ENCODE results near the gene OR8B3.
A peak's percentile ranks its signal among the peaks of the same experiment; 100 is the strongest.
"Not testable (repeated sequence)": the region's sequence is repeated elsewhere in the genome, so short reads cannot be mapped to it uniquely, and the experiment has no call there.

Gene OR8B3, protein sequence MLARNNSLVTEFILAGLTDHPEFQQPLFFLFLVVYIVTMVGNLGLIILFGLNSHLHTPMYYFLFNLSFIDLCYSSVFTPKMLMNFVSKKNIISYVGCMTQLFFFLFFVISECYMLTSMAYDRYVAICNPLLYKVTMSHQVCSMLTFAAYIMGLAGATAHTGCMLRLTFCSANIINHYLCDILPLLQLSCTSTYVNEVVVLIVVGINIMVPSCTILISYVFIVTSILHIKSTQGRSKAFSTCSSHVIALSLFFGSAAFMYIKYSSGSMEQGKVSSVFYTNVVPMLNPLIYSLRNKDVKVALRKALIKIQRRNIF

DNA sequence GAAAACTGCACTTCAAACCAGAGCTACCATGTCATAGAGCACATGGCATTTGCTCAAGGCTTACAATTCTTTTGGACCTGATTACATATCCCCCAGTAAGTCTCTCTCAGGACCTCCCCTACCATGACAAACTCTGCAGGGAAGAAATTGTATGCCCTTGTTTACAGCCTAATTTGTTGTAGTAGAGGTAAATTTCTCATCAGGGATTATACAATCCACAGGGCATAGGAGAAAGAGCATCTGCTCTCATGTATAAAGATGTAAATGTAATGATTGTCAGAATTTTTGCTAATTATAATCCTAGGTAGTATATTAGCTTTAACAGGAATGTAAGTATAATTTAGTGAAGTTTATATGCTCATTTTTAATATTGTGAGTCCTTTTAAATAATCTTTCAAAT is at the start of gene OR8B3:
Gene OR8B3, minus strand, starts transcription at position 101 of the 400 bp plus-strand sequence. CDS start 1,673 bp downstream, outside the sequence.
- no peak for DNase-seq (ENCODE audit: low read depth in 2 of 2)

DNA sequence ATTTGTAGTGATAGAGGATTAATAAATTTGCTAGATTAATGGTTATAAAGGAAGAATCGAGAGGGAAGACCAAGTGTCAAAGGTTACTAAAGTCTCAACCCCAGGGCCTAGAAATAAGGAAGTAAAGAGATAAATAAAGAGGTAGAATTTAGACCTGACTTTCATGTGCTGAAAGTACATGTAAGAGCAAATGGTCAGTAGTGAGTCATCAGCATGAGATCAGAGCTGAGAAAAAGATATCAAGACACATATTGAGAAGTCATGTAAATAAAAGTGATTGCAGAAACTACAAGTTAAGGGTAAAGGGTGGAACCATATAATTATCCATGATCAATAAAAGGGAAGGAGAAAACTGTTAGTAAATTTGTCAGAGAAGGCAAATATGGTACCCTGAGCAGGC is 48.1 kb upstream of the OR8B3 start:
- no peak for DNase-seq (ENCODE audit: low read depth in 2 of 2)

DNA sequence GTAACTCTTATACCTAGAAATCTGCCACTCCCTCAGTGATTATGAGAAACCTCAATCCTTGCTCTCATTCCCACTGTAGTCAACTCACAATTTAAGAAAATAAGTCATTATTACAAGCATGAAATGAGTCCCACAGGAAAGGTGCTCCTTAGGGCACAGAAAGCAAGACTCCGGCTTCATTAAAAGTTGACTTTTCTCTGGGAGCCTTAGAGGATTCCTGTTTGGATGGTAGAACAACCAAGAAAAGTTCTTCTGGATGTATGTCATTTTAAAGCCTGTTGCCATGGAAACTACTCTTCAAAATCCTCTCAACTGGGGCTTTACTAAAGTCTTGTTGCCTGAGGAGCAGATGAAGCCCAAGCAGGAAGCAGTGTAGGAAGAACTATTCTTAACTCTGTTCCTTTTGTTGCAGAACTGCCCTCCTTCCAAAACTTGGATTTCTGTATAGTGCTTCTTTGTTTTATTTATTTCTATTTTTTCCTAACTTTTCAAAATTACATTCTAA is 46.9 kb upstream of the OR8B3 start, which contains the start of gene OR8B8:
Gene OR8B8, minus strand, starts transcription at position 51 of the 505 bp plus-strand sequence. CDS start 4,611 bp downstream, outside the sequence.
- no peak for DNase-seq (ENCODE audit: low read depth in 2 of 2)

DNA sequence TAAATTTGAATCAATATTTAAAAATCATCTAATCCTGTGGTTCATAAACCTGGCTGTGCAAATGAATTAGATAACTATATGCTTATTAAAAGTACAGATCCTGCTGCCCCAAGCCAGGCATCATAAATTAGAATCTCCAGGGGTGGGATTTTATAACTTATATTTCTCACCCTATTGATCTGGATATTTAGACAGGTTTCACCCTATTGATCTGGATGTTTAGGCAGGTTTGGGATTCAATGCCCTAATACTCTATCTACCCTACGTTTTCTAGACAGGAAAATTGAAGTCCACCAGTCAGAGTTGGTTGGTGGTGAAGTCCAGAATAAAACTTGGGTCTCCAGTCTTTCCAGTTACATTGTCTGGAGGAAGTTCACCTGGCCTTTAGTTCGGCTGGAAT is 44.0 kb upstream of the OR8B3 start:
- DNase-seq (ENCODE audit: low read depth in 2 of 2), result no peak

DNA sequence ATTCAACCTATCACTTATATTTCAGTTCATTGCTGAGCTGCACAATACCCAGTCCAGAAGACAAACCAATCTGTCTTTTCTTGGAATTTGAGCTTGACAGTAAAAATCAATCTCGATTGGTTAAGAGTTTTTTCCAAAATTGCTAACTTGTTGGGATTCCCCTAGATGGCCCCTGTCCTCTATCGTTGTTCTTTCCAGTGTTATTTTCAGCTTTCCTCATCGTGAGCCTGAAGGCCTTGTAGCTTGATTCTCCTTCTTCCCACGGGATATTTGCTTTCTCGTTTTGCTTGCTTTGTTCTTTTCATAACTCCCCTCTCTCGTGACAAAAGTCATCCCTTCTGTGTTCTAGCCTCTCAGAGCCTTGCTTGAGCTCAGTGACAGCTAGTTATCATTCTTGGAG is 43.6 kb upstream of the OR8B3 start:
- no peak for DNase-seq (ENCODE audit: low read depth in 2 of 2)

DNA sequence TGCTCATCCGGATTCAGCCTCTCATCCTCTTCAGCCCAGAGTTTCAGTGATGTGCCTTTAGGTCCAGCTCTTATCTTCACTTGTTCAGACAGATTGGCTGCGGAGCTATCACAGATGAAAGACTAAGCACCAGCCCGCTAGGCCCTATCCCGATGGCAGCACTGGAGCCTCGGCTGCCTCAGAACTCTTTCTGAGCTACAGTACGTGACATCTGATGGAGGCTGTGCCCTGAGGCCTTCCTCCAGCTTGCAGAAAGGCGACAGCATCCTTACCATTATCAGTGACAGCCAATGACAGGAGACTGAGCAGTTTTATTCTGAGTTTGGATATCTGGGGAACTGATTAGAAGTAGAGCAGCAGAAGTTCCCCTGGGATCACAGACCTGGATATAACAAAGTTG is 42.7 kb upstream of the OR8B3 start:
- DNase-seq (ENCODE audit: low read depth in 2 of 2), result no peak

DNA sequence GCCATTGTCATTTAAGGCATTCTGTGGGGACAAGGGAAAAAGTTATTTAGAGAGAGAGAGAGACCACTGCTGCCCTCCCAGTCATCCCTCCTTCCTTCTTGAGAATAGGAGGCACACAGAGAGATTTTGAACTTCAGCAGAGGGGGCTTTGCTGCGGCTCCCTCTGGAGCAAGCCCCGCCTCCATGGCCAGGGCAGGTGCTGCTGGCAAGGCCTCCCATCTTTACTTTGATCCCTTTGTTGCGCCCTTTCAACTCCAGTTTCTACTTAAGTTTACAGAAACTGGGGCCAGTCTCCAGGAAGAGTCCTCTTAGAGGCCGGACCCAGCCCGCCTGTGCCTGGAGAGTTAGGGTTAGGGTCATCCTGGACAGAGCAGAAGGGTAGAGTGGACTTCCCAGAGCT is 42.3 kb upstream of the OR8B3 start:
- DNase-seq (ENCODE audit: low read depth in 2 of 2), result no peak

DNA sequence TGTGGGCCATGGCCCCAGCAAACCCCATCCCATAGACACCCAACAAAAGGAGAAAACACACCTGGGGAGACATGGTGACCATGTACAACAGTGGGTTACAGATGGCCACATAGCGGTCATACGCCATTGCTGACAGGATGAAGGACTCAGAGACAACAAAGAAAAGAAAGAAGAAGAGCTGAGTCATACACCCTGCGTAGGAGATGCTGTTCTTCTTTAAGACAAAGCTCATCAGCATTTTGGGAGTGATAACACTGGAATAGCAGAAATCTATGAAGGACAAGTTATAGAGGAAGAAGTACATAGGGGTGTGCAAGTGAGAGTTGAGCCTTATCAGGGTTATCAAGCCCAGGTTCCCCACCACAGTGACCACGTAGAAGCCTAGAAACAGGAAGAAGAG is 41.8 kb upstream of the OR8B3 start:
- no peak for DNase-seq (ENCODE audit: low read depth in 2 of 2)

DNA sequence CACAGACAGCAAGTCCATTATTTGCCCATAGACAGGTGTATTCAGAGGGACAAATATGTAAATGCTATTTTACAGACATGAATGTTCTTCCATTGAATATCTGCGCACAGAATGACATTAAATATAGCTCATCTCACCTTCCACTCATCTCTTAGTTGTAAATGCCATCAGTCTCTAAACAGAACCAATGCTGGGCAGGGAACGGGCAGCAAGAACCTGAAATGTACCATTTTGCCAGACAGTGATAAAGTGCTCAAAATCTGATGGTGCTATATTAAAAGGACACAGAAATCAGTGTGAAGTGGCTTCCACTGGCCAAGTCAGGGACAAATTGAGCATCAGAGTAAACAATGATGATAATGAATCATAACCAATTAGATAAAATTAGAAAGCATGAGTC is 35.9 kb upstream of the OR8B3 start:
- no peak for DNase-seq (ENCODE audit: low read depth in 2 of 2)

DNA sequence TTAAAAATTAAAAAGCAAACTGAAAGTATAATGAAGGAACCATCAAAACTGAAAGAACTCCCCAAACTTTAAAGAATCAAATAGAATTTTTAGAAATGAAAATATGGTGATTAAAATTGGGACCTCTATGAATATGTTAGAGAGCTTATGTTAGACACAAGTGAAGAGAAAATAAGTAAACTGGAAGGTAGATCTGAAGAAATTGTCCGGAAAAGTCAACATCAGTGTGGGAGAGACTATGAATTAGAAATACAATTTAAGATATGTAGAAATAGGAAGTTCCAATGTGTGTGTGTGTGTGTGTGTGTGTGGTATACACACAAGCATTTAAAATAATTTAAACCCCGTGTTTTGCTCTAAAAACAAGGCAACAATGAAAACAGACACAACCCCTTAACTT is 30.8 kb upstream of the OR8B3 start:
- DNase-seq (ENCODE audit: low read depth in 2 of 2), result no peak

DNA sequence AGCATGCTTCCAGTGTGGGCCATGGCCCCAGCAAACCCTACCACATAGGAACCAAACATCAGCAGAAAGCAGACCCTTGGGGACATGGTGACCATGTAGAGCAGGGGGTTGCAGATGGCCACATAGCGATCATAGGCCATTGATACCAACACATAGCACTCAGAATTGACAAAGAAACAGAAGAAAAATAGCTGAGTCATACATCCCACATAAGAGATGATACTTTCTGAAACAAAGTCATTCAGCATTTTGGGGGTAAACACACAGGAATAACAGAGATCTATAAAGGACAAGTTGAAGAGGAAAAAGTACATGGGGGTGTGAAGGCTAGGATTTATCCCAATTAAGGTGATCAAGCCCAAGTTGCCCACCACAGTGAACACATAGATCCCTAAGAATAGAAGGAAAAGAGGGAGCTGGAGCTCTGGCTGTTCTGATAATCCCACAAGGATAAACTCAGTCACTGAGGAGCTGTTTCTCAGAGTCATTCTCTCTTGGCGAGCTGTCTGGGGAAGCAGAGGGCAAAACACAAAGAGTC is 25.6 kb upstream of the OR8B3 start, which contains the start of gene OR8B4:
Gene OR8B4, minus strand, starts transcription at position 488 of the 538 bp plus-strand sequence. Its CDS starts 0 bp downstream, at position 488.
- no peak for DNase-seq (ENCODE audit: low read depth in 2 of 2)

DNA sequence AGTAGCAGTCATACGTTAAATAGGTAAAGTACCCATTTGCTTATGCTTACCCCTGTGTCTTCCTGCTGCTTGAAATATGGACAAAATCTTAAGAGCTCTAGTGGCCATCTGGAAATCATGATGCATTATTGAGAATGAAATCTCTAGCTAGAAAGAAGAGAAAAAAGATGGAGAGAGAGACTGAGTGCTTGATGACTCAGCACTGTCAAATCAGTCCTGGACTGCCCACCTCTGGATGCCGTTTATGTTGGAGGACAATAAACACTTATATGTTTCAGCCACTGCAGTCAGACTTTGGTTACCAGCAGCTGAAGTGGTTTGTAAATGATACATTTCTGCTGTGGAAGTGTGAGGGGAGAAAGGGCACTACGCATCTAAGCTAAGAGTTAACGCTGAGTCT is 22.2 kb upstream of the OR8B3 start:
- no peak for DNase-seq (ENCODE audit: low read depth in 2 of 2)

DNA sequence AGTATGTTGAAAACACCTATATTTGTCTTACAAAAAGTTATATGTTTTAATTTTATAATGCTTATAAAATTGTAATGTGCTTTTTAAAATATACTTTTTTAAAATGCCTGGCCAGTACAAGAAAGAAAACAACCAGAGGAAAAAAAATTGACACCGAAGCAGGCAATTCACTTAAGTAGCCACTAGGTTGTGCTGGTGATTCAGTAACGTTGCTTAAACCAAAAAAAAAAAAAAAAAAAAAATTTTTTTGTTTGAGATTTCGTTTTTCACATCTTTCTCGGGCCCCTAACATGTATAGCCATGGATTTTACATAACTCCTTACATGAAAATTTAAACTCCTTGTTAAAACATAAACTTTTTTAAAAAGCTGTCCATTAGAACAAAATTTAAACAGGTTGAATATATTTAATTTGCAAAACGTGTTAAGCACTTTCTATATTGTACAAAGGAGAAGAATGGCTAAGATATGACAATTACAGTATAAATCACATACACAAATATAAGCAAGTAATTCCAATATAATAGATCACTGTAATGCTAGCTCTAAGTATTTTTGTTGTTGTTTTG is 16.6 kb upstream of the OR8B3 start:
- DNase-seq (ENCODE audit: low read depth in 2 of 2), result peak; percentile 7 to 26

DNA sequence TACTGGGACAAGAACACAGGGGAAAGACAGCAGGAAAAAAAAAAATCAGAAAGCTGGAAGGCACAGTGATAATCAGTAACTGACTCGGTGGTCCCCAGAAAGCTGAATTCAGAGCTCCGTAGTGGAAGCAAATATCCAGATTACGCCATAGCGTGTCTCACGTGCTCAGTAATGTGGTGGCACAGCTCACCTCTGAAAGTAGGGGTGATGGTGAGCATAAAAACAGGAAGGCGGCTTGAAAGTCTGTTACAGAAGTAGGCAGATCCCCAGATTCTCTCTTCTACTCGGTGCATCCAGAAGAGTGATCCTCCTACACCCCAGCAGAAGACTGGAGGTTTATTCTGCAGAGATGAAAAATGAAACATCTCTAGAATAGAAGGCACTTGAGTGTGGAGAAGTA is 11.1 kb upstream of the OR8B3 start:
- DNase-seq (ENCODE audit: low read depth in 2 of 2), result no peak

DNA sequence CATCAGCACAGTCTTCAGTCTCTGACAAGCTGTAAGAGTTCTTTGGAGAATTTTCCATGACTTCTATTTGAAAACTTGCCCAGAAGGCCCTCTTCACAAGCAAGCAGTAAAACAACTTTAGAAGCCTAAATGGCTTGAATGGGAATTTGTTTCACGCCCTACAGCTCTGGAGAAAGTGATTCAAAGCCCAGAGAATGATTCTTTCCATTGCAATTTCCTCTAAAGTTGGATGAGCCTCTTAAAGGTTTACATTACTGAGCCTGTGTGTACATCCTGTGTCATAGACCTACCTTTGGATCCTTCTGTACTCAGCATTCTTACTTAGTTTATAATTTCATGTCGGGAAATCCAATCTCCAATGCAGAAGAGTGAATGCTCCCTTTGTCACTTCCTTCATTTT is 6.8 kb upstream of the OR8B3 start:
- DNase-seq (ENCODE audit: low read depth in 2 of 2), result no peak

DNA sequence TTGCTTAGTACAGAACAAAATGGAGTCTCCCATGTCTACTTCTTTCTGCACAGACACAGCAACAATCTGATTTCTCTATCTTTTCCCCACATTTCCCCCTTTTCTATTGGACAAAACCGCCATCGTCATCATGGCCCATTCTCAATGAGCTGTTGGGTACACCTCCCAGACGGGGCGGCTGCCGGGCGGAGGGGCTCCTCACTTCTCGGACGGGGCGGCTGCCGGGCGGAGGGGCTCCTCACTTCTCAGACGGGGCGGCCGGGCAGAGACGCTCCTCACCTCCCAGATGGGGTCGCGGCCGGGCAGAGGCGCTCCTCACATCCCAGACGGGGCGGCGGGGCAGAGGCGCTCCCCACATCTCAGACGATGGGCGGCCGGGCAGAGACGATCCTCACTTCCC is 4.4 kb upstream of the OR8B3 start:
- not testable (repeated sequence) for DNase-seq (ENCODE audit: low read depth in 2 of 2)

DNA sequence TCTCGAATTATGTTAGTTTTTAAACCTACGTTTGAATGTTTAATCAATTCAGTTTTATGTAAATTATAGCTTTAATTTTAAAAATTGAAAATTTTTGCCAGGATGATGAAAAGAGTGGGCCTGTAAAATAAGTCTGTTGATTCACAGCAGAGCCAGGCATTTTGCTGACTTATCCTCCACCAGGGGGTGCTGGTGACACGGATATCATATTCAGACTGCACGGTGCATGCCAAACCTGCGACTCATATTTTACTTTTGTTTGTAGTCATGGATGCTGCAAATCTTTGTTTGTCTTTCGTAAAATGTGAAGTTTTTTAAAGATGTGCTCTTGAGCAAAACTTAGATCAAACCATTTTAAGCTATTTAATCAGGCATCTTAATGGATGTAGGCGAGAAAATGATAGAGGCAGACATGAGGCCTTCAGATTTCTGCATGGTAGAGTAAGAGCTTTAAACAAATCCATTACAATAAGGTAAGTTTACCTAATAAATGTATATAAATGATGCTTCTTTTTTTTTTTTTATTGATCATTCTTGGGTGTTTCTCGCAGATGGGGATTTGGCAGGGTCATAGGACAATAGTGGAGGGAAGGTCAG is 3.6 kb upstream of the OR8B3 start:
- peak; percentile 57 to 66 for DNase-seq (ENCODE audit: low read depth in 2 of 2)

DNA sequence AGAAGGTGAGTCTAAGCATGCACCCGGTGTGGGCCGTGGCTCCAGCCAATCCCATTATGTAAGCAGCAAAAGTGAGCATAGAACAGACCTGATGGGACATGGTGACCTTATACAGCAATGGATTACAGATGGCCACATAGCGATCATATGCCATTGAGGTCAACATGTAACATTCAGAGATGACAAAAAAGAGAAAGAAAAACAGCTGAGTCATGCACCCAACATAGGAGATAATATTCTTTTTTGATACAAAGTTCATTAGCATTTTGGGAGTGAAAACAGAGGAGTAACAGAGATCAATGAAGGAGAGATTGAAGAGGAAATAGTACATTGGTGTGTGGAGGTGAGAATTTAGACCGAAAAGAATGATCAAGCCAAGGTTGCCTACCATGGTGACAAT is 2.0 kb downstream of the OR8B3 start:
- not testable (repeated sequence) for DNase-seq (ENCODE audit: low read depth in 2 of 2)

DNA sequence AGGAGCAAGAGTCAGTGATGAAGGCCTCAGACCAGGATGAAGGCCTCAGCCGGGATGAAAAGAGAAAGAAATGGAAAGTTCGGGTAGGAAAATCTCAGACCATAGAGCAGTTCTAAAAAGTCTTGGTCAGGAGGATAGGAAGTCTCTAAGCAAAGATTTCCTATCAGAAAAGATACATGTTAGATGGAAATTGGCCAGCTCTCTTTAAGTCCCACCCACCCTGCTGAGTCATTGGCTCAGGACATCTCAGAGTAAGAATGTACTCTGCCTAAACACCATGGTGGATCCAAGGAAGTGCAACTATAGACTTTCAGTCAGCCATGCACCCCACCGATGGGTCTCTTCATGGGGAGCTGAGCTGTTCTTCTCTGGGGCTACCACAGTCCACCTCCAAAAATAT is 4.4 kb downstream of the OR8B3 start:
- no peak for DNase-seq (ENCODE audit: low read depth in 2 of 2)

DNA sequence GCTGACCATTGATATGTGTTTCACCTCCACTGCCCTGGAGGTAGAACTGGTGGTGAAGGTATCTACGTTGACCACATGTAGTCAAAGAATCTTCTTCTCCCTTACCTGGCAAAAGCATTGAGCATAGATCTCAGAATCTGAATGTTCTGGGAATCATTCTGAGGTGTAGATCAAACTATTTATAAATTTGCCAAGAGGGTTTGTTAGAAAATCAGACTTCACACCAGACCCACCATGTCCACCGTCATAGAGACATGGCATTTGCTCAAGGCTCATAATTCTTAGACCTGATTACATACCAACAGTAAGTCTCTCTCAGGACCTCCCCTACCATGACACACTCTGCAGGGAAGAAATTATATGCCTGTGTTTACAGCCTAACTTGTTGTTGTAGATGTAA is 14.4 kb downstream of the OR8B3 start, which contains the start of gene OR8B2:
Gene OR8B2, minus strand, starts transcription at position 101 of the 400 bp plus-strand sequence. CDS start 1,156 bp downstream, outside the sequence.
- DNase-seq (ENCODE audit: low read depth in 2 of 2), result no peak

DNA sequence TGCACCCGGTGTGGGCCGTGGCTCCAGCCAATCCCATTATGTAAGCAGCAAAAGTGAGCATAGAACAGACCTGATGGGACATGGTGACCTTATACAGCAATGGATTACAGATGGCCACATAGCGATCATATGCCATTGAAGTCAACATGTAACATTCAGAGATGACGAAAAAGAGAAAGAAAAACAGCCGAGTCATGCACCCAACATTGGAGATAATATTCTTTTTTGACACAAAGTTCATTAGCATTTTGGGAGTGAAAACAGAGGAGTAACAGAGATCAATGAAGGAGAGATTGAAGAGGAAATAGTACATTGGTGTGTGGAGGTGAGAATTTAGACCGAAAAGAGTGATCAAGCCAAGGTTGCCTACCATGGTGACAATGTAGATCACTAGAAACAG is 16.0 kb downstream of the OR8B3 start:
- DNase-seq (ENCODE audit: low read depth in 2 of 2), result not testable (repeated sequence)

DNA sequence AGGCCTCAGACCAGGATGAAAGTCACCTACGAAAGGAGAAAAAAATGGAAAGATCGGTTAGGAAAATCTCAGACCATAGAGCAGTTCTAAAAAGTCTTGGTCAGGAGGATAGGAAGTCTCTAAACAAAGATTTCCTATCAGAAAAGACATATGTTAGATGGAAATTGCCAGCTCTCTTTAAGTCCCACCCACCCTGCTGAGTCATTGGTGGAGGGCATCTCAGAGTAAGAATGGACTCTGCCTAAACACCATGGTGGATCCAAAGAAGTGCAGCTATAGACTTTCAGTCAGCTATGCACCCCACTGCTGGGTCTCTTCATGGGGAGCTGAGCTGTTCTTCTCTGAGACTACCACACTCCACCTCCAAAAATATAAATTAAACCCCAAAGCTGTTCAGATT is 18.2 kb downstream of the OR8B3 start:
- DNase-seq (ENCODE audit: low read depth in 2 of 2), result no peak
